Fibroblast of peridontal ligament (primary cell): ENCODE results near the gene HNMT.

Experiments
- DNase-seq: peaks from one replicate; pipeline ENCODE4 v3.0.0-alpha.2; 2010; ENCODE audit errors: extremely low read depth

The HNMT gene

GRCh38 chr2:138012082-138012481 is 47.8 kb downstream of the HNMT start:
- DNase-seq, result no peak

DNA sequence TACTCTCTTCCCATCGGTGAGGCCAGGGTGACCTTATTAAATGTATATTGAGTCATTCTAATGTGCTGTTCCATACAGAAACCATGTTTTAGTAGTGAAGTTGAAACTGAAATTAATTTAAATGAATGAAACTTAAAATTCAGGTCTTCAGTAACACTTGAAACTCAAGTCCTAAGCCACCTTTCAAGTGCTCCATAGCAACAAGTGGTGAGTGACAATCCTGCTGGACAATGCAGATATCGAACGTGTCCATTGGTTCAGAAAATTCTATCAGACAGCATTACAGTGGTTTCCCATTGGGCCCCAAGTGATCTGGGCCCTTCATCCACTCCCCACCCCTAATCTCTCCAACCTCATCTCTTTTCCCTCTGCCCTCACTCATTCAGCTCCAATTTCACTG is 48.7 kb downstream of the HNMT start:
- DNase-seq, result no peak

DNA sequence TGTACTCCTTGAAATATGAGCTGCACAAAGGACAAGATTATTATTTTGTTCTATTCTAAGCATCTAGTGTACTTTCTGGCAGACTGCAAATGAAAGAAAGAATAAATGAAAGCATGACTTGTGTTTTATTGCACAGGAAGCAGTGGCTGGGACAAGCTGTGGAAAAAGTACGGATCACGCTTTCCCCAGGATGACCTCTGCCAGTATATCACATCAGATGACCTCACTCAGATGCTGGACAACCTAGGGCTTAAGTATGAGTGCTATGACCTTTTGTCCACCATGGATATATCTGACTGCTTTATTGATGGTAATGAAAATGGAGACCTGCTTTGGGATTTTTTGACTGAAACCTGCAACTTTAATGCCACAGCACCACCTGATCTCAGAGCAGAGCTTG is 49.4 kb downstream of the HNMT start:
- no peak for DNase-seq

GRCh38 chr2:138015494-138015893 is 51.2 kb downstream of the HNMT start:
- DNase-seq, result no peak

DNA sequence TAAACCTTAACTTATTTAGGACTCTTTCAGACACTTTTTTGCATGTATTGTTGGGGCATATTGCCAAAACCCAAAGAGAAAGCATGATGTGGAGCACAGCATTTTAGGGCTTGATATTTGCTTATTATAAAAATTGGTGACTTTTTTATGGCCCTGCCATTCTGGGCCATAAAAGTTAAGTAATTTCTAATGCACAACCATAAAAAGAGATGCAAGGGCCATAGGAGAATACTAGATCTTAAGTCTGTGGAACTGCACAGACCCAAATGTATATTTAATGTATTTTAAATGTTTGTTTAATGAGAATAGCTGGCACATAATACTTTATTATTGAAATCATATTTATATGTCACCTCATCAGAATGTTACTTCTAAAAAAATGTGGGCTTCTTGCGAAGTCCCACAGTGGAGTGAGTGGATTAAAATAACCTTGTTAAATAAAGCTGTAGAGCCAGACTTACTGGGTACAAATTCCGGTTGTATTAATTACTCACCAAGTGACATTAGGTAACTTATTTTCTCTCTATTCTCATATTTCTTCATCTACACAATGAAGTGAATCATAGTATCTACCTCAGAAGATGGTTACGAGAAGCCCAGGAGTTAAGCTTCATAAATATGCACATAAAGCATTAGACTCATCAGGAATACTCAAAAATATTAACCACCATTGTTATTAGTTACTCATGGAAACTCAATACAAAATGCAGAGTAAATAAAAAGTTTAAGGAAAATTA is 52.2 kb downstream of the HNMT start:
- no peak for DNase-seq

DNA sequence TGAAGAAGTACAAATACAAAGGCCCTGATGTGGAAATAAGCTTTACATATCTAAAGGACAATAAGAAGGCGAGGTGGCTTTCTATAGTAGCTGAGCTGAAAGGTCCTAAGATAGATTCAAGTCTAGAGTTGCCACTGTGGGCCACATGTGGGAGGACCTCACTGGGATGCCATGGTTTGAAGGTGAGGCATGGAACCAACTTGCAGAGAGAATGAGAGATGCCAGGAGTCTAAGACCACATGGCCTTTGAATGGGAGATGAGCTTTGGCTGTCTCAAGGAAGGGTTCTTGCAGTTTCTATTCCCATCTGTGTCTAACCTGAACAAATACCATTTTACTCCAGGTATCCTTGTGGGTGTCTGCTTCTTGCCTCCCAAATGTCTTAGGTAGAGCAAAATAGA is 53.6 kb downstream of the HNMT start:
- DNase-seq, result no peak

- DNase-seq, result no peak
These were observed 54.8 kb downstream of the HNMT start for GRCh38 chr2:138018866-138019688.

DNA sequence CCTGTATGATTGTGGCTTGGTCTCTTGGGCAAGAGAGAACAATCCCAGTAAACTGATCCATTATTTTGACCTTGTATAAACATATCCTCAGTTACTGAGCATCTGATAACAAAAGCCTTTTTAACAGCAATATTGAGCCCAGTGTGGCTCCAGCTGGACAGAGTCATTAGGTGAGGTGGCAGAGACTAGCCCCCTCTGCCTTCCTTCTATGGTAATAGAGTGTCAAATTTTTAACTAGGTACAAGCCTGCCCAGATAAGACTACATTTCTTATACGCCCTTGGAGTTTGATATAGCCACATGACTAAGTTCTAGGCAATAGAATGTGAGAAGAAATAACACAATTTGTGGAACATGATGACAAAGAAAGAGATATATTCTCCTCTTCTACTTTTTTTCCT is 56.2 kb downstream of the HNMT start:
- DNase-seq, result no peak

DNA sequence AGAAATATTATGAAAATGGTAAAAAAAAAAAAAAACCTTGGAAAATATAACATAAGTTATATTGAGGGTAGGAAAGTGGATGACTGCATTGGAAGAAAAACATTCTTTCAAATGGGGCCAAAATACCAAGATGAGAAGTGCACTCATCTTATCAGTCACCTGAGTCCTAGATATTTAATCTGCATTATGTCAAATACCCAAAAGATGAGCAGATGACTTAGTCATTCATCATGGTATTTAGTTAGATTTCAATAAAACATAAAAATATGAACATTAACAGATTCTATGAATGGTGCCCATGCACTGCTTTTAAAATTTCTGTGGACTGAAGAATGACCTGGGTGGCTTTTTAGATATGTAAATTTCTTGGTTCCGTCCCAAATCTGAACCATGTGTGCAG is 56.9 kb downstream of the HNMT start:
- no peak for DNase-seq

DNA sequence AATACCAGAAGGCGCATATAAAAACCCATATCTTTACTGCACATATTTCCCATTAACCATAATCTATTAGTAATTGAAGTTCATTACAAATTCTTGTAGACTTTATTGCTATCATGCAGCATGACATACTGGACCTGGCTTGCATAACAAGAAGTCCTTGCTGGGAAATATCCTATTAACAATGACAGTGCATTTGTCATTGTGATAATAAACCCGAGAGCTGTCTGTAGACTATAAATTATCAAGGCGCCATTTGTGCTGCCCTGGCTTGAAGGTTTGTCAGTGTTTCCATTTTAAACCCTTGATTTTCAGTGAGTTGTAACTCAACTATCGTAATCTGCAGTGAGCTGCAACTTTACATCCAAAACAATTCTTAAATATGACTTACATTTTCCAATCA is 59.0 kb downstream of the HNMT start:
- DNase-seq, result no peak

GRCh38 chr2:138023976-138024375 is 59.7 kb downstream of the HNMT start:
- DNase-seq, result no peak

DNA sequence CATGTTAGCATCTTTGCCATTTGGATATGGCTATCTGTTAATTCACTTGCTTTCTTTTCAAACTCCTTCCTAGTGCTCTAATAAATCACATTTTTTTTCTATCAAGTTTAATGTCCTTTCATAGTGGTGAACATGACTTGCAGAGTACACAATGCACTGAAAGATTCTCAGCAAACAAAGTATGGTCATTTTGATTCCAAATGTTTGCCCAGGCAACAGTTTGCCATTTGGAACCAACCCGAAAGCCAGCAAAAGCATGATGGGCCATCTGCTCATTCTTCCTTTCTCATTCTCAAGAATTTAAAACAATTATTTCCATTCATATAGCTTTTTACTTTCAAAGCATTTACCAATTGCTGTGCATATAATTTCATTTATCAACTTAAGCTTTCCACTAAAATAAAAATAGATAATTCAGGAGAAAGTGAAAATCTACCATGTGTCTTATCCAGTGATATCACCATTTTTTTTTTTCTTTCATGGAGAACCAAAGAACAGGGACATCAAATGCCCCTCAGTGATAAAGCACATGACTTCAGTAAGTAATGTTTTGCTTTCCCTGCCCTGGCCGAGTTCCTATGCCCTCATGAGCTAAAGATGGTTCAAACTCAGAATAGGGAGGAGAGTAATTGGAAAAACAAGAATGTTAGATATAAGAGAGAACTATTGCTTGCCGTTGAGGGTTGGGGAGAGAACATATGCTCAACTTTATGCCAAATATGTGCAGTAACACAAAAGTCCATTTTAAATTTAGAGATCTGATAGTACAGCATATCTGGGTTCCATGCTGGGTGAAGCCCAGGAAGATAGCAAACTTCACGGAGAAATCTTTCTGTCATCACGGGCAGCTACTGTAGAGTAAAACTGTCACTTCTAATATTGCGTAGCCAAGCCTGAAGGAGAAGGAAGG is 62.1 kb downstream of the HNMT start:
- DNase-seq, result no peak

- no peak for DNase-seq
These were observed 64.3 kb downstream of the HNMT start for GRCh38 chr2:138028538-138028937.

GRCh38 chr2:138029276-138029675 is 65.0 kb downstream of the HNMT start:
- peak; percentile 38 for DNase-seq

GRCh38 chr2:138030459-138030858 is 66.2 kb downstream of the HNMT start:
- DNase-seq, result no peak

DNA sequence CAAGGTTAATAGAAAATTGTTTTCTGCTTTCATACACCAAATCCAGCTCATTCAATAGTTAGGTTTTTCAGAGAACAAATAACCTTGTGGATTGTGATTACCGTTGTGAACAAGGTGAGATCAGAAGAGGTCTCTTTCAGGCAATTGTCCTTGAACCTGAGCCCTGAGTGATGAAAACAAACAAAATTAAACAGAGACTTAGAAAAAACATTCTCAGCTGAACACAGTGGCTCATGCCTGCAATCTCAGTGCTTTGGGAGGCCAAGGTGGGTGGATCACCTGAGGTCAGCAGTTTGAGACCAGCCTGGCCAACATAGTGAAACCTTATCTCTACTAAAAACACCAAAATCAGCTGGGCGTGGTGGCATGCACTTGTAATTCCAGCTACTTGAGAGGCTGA is 68.1 kb downstream of the HNMT start:
- no peak for DNase-seq

DNA sequence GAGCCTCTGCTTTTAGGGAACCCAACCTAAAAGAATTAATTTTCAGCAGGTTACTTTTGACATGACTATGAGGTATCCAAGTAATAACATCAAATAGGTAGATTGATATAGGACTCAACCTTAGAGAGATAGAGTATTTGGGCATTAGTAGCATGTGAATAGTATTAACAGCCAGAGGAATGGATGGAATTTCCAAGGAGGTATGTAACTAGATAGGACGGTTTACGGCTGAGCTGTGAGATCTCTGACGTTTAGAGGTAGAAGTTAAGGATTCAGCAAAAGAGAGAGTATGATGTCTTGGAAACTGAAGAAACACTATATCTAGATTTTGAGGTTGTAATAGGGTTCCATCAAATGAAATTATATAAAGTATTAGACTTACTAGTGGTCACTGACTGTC is 70.3 kb downstream of the HNMT start:
- no peak for DNase-seq

DNA sequence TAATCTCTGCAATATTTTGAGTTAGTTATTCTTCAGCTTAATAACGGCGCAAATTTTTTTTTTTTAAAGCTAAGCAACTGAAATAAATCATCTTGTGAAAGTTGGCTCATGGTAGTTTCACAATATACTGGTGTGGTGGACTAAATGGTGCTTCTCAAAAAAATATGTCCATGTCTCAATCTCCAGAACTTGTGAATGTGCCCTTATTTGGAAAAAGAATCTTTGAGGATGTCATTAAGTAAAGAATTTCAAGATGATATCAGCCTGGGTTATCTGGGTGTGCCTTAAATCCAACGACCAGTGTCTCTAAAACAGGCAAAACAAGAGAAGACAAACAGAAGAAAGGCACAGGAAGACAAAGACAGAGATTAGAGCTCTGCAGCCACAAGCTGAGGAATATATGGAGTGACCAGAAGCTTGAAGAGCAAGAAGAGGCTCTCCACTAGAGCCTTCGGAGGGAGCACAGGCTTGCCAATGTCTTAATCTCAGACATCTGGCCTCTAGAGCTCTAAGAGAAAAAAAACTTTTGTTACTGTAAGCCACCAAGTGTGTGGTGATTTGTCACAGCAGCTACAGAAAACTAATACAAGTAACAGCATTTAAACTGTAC is 71.4 kb downstream of the HNMT start:
- DNase-seq, result no peak

DNA sequence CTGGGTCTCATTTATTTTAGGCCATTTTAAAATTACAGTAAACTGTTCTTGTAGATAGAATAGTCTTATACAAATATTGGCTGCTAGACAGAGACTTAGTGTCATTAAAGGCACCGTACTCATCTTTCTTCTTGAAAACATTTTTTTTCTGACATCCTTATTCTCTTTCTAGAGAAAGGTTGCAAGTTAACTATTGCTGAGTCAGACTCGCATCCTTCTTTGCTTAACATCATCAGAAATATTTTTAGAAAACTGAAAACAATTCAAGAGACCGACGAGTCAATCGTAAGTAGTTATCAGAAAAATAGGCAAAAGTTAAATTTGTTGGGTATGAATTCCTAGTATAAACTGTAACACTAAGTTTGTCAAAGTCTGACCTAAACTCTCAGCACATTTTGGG is 72.2 kb downstream of the HNMT start:
- DNase-seq, result no peak

GRCh38 chr2:138037090-138037489 is 72.8 kb downstream of the HNMT start:
- no peak for DNase-seq

- no peak for DNase-seq
These were observed 76.3 kb downstream of the HNMT start for GRCh38 chr2:138040616-138041015.

GRCh38 chr2:138042311-138042710 is 78.0 kb downstream of the HNMT start:
- no peak for DNase-seq
